ENCODE measurements around the gene CLCNKA.

DNA sequence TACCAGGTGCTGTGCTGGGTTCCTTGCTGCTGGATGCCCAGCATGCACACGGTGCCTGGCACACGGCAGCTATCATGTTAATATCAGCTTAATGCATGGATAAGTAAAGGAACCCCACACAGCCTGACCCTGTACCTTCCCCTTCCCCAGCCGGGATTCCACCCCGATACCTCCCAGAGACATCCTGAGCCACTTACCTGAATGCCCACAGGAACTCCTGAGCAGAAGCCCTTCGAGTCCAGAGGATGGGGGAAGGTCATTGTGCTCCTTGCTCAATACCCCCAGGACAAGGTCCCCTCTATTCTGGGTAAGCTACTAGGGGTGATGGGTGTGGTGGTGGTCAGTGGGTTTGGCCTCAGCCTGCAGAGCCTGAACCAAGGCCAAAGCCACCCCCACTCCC lies 50.3 kb downstream of the CLCNKA start:
- TF ChIP-seq EZH2 (optimal IDR thresholded peaks at IDR 0.05; ENCODE audit: low read depth, low read length), result no peak
- TF ChIP-seq, protein P1, sequence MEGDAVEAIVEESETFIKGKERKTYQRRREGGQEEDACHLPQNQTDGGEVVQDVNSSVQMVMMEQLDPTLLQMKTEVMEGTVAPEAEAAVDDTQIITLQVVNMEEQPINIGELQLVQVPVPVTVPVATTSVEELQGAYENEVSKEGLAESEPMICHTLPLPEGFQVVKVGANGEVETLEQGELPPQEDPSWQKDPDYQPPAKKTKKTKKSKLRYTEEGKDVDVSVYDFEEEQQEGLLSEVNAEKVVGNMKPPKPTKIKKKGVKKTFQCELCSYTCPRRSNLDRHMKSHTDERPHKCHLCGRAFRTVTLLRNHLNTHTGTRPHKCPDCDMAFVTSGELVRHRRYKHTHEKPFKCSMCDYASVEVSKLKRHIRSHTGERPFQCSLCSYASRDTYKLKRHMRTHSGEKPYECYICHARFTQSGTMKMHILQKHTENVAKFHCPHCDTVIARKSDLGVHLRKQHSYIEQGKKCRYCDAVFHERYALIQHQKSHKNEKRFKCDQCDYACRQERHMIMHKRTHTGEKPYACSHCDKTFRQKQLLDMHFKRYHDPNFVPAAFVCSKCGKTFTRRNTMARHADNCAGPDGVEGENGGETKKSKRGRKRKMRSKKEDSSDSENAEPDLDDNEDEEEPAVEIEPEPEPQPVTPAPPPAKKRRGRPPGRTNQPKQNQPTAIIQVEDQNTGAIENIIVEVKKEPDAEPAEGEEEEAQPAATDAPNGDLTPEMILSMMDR (IDR thresholded peaks at IDR 0.05; ENCODE audit: low read length), result no peak
- no peak for TF ChIP-seq EZH2phosphoT487 (IDR thresholded peaks at IDR 0.05; ENCODE audit: low read length)
